HG03521 (cell line): ENCODE data around the gene PARP15.
"Not testable (repeated sequence)": the region's sequence is repeated elsewhere in the genome, so short reads cannot be mapped to it uniquely, and the experiment has no call there.

Experiments used
- ATAC-seq: cut with Tn5 transposase; IDR thresholded peaks from one replicate; pipeline ENCODE4 v1.9.1; 2021; ENCODE audit warnings: mild to moderate bottlenecking, moderate library complexity; ENCODE audit not compliant: unreplicated experiment

Gene PARP15

DNA sequence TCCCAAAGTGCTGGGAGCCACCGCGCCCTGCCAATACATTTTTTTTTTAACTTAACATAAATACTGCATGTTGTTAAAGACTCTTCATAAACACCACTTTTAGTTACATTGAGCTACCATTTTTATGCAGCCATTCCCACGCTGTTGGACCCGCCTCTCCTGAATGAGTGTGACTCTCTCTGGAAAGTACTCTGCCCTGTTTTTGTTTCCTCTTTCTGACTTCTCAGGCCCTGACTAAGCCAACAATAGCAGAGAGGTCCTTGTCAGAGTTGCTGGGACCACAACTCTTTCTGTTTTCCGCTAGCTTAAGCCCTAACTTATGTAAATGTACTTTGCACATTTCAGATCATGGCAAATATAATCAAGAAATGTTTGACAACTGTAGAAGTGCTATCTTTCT, 35.2 kb downstream of the PARP15 start:
- no peak for ATAC-seq

DNA sequence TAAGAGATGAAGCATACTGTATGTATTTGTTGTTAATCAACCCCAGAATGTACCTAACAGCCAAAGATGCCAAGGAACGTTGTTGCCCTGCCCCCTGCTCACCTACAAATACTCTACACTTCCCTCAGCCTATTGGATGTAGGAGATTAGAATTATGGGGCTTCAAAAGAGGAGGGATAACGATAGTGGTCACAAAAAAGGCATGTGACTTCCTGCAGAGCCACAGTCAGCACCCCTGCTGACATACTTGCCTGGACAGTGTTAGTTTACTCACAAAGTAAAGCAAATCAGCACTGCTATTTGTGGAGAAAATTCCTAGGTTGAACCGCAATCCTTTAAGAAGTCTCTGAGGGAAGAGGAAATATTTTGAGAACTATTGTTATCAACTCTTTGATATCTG, 37.9 kb downstream of the PARP15 start:
- no peak for ATAC-seq

DNA sequence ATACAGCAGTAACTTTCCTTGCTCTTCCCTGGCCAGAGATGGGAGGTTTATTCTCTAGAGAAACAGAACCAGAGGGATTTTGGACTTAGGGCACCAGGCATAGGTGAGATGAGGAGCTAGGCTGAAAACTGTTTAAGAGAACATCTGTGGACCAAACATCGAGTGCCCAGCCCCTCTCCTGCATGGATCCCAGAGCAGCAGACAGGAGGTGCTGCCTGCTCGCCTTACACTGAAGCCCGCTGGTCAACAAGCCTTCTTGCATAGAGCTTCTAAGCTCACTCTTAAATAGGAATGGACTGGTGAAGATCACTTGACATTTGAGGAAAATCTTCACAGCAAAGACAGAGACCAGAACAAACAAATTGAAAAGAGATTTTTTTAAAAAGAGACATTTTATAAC, 41.2 kb downstream of the PARP15 start:
- no peak for ATAC-seq

DNA sequence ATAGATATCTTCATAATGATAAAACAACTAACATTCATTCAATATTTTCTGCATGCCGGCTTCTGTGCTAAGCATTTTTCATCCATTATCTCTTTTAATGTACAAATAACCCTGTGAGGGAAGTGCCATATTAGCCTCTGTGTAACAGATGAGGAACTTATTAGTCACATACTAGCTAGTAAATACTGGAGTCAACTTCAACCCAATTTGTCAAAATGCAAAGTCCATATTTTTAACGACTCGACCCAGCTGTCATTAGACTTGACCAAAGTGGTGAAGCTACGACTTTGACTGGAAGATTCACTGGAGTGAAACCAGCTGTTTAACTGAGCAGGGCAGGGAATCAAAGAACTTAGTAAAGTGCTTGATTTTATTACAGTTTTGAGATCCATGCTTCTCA, 41.6 kb downstream of the PARP15 start:
- no peak for ATAC-seq

DNA sequence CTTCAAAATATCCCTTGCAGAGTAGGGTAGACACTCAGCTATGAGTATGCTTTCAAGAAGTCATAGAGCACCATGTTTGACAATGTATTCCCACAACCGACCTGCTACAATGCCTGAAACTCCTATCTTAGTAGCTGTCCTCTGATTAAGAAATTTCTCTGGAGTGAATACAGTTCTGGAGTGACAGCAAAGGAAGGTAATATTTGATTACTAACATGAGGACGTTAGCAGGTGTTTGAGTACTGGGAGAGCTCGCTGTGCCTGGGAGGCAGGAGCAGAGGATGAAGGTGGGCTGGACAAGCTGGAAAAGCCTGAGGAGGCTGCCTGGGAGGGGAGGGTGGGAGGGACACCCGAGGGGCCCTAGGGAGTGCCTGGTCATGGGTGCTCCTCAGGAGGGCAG, 42.9 kb downstream of the PARP15 start:
- ATAC-seq, result no peak

DNA sequence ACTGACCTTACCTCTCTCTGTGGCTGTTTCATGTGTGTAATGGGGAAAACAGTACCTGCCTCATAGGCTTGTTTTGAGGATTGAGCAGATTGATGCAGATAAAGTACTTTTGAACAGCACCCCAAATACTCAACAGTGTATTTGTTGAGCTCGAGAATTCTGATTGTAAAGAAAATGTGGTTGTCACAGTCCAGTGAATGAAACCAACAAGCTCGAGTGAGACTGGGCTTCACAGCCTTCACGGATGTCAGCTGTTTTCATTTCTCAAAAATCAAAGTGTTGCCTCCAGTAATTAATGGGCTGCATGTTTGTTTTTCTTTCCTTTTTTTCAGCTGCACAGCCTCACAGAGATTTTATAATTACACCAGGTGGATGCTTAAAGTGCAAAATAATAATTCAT, 43.7 kb downstream of the PARP15 start:
- ATAC-seq, result no peak

DNA sequence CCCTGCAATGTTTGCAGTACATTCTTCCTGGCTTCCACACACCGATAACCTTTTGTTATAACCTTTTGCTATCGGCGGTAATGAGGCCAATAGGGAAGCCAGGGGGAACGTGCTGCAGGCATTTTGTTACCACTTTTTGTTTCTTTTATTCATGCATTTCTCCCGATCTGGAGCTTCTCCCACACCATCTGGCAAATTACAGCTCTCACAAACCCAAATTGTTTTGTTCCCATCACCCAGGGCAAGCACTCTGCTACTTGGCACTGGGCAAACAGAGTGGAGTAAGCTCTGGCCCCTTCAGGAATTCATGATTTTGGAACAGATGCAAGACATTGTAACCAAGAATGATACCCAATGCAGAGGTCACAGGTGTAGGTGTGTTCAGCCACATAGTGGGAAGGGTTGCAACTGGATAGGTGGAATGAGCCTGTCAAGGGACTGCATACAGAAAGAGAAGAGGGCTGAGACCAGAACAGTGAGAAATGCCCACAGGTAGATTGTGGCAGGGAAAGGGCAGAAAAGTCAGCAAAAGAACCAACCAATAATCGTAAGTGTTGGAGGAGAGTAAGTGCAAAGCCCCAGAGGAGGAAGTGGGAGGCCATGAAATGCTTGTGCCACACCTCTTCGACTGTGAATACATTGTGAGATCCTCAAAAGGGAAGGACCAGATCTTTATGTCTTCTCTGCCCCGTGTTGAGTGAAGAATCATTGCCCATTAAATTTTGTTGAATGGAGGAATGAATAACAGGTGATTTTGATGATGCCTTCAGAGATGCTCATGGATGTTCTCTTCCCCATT, 45.8 kb downstream of the PARP15 start:
- no peak for ATAC-seq

DNA sequence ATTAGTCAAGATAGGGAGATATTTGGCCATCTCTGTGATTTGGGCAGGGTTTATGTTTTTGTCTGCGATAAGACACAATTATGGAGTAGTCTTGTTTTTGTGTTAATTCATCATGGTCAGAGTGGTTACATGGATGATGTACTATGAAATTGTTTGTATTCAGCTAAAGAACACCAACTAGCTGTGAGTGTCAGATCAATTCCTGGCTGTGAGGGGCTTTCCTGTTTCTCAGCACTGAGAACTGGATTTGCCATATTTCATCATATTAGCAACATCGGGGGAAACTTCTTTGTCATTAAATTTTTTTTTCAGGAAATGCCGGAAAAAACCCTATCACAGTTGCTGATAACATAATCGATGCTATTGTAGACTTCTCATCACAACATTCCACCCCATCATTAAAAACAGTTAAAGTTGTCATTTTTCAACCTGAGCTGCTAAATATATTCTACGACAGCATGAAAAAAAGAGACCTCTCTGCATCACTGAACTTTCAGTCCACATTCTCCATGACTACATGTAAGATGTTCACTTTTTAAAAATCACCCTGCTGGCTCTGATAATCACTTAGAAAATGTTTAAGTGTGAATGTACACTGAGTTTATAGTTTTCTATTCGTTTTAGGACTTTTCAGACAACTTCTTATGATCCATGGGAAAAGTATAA, 49.2 kb downstream of the PARP15 start:
- no peak for ATAC-seq

DNA sequence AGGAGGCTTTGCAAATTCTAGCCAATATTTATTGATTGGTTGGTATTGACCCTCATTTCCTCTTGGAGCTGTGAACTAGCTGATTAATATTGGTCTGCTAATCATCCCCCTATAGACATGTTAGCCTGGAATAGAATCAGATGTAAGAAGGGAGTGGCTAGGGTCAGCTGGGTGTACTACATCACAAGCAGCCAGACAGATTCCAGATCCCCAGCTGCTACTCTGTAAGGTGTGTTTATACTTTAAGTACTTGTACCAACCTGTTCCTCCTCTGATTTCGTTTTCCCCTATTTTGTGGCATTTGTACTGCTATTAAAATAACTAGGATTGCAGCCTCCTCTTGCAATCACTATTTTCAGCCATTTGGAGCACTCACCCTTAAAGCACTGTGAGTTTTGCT, 49.9 kb downstream of the PARP15 start:
- ATAC-seq, result no peak

DNA sequence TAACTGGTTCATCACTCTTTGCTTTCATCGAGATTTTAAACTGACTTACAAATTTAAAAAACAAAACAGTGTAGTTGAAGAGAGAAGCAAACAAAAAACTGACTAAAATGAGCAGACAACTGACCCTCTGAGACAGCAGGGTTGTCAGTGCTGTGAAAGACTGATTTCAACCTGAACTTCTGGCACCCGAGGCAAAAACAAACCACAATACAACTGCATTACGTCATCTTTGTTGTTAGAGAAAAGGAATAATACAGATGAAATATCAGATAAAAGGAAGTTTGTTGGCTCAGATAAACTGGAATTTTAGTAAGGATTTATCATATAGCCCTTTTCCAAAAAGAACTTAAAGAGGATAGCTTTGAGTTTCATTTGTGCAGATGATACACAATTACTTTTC, 51.1 kb downstream of the PARP15 start:
- ATAC-seq, result no peak

DNA sequence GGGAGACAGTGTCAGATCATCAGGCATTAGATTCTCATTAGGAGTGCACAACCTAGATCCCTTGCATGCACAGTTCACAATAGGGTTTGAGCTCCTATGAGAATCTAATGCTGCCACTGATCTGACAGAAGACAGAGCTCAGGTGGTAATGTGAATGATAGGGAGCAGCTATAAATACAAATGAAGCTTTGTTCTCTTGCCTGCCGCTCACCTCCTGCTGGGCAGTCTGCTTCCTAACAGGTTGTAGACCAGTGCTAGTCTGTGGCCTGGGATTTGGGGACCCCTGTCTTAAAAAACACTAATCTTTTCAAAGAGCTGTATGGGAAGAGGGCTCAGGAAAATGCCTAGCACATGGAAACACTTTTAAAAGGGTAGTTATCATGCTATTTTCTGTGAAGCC, 52.3 kb downstream of the PARP15 start:
- ATAC-seq, result no peak

DNA sequence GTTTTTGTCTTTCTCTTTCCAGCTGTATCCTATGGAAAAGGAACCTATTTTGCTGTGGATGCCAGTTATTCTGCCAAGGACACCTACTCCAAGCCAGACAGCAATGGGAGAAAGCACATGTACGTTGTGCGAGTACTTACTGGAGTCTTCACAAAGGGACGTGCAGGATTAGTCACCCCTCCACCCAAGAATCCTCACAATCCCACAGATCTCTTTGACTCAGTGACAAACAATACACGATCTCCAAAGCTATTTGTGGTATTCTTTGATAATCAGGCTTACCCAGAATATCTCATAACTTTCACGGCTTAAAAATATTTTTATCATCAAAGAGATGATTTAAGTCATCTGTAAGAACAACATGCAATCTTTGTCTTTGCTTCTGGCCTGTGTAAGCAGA, 58.3 kb downstream of the PARP15 start:
- ATAC-seq, result no peak

DNA sequence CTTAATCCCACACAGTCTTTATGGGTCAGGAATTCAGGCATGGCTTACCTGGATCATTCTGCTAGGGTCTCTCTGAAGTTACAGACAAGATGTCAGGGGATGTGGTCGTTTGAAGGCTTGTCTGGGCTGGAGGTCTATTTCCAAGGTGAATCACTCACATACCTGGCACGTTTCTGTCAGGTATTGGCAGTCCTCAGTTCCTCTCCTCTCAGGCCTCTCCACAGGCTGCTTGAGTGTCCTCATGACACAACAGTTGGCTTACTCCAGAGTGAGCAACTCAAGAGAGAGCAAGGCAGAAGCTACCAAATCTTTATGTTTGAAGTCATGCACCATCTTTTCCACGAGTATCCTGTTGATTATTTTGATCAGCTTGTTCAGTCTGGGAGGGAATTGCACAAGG, 59.2 kb downstream of the PARP15 start:
- ATAC-seq, result no peak

DNA sequence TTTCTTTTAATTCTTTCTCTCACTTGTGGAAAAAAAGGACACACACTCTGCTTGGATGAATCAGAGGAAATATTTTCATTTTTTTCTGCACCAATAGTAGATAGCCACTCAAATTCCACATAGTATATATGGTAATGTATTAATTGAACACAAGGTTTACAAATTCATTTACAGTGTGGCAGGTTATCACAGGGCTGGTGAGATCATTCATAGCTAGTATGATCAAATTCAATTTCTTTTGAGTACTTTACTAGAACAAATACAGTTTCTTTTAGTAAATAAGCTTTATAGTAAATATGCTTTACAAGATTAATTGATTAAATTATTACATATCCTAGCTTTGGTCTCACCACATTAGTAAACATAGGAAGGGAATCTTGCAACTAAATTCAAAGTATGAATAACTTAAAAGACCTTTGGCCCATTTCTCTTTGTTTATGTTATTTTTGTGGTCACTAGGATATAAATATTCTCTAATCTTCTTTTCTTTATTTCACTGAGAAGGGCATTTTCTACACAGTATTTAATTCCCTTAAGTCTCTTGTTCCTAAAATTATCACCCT, 63.1 kb downstream of the PARP15 start:
- no peak for ATAC-seq

DNA sequence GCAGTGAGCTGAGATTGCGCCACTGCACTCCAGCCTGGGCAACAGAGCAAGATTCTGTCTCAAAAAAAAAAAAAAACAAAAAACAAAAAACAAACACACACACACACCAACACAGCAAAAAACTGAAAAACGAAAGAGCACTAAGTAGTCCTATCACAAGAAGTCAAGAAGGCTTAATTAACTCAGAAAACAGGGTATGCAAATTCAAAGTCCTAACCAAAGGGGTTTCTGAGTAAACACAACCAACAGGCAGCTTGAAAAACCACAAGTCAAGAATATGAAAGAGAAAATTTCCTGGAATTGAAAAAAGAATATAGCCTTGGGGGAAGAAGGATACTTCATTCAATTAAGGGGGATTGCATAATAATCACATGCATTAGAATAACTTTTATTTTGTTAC, 65.5 kb downstream of the PARP15 start:
- peak; percentile 68 for ATAC-seq

DNA sequence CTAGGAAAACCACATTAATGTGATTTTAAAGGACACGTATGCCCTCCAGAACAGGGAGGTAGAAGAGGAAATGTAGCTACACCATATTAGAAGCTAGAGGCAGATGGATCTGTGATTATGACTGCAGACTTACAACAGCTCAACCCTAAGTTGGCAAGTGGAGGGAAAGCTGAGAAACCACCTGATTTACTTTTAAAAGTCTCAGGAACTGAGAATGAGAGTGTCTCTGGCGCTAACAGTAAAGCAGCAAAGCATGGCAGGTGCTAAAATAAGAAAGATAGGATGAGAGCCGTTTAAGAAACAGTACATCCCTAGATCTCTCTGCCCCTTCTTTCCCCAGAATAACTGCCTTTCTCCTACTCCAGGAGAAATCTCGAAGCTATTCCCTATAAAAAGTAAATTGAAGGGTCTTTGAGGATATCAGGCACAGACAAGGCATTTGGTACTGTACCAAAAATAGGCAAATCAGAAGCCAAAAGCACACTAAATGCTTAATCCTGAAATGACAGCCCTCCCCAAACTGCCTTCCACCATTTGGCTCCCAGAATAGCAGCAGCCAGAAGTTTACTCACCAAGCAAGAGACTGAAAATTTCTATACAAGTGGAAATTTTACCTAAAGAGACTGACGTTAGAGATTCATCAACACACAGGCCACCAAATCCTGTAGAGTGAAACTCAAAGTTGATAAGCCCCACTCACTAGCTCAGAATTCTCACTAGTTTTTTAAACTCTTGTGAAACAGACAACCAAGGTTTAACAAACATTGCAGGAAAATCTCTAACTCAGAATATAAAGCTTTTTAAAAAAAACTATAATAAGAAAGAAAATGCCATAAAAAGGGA, 68.9 kb downstream of the PARP15 start:
- ATAC-seq, result no peak

DNA sequence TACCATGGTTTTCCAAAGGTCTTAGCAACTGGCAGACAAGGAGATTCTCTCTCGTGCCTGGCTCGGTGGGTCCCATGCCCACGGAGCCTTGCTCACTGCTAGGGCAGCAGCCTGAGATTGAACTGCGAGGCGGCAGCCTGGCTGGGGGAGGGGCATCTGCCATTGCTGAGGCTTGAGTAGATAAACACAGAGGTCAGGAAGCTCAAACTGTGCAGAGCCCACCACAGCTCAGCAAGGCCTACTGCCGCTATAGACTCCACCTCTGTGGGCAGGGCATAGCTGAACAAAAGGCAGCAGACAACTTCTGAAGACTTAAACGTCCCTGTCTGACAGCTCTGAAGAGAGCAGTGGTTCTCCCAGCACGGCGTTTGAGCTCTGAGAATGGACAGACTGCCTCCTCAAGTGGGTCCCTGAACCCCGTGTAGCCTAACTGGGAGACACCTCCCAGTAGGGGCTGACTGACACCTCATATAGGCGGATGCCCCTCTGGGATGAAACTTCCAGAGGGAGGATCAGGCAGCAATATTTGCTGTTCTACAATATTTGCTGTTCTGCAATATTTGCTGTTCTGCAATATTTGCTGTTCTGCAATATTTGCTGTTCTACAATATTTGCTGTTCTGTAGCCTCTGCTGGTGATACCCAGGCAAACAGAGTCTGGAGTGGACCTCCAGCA, 73.9 kb downstream of the PARP15 start:
- not testable (repeated sequence) for ATAC-seq

DNA sequence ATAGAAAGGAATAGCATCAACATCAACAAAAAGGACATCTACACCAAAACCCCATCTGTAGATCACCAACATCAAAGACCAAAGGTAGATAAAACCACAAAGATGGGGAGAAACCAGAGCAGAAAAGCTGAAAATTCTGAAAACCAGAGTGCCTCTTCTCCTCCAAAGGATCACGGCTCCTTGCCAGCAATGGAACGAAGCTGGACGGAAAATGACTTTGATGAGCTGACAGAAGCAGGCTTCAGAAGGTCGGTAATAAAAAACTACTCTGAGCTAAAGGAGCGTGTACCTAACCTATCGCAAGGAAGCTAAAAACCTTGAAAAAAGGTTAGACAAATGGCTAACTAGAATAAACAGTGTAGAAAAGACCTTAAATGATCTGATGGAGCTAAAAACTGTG, 74.5 kb downstream of the PARP15 start:
- ATAC-seq, result not testable (repeated sequence)

DNA sequence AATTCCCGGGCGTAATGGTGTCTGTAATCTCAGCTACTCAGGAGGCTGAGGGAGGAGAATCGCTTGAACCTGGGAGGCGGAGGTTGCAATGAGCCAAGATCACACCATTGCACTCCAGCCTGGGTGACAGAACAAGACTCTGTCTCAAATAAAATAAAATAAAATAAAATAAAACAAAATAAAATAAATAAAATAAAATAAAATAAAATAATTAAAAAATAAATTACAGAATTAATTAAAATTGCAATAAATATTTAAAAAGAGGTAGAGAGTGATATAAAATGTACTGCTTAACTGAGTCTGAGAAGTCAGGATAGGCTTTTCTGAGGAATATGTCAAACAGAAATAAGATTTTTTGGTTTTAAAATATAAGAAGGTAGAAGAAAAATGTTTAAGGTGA, 80.9 kb downstream of the PARP15 start:
- ATAC-seq, result not testable (repeated sequence)

DNA sequence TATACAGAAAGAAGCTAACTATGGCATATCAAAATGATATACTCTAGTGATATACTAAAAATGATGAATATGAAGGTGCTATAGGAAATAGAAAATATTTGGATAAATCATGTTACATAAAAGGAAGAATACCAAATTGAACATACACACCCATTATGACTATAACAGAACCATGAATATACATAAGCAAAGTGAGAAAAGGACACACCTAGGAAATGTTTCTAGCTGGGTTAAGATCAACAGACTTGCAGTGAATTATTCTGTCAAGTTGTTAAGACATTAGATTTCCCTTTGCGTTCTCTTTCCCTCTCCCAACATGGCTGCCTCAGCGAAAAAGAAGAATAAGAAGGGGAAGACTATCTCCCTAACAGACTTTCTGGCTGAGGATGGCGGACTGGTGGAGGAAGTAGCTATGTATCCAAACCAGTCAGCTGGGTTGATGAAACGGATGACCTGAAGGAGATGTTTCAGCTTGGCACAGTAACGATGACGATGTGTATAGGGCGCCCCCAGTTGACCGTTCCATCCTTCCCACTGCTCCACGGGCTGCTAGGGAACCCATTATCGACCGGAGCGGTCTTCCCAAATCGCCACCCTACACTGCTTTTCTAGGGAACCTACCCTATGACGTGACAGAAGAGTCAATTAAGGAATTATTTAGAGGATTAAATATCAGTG, 83.0 kb downstream of the PARP15 start:
- ATAC-seq, result no peak
